Measurements from ENCODE around the gene LRPAP1.

LRPAP1 gene

GRCh38 chr4:3483471-3483921 is 48.7 kb downstream of the LRPAP1 start:
- DNase-seq: no peak

GRCh38 chr4:3482707-3483106 is 49.5 kb downstream of the LRPAP1 start:
- no peak for DNase-seq

- no peak for DNase-seq
Measured at GRCh38 chr4:3481783-3482393, 50.3 kb downstream of the LRPAP1 start.

- no peak for DNase-seq
Measured at GRCh38 chr4:3481113-3481531, 51.1 kb downstream of the LRPAP1 start.

- DNase-seq: peak; percentile 69
Measured at GRCh38 chr4:3480528-3481112, 51.6 kb downstream of the LRPAP1 start.

- no peak for DNase-seq
Measured at GRCh38 chr4:3479358-3480101, 52.7 kb downstream of the LRPAP1 start.

GRCh38 chr4:3478446-3479357 is 53.5 kb downstream of the LRPAP1 start:
- DNase-seq: no peak

- DNase-seq: no peak
Measured at GRCh38 chr4:3477750-3478430, 54.3 kb downstream of the LRPAP1 start.

- no peak for DNase-seq
Measured at GRCh38 chr4:3476936-3477749, 55.1 kb downstream of the LRPAP1 start.

GRCh38 chr4:3476341-3476747 is 55.9 kb downstream of the LRPAP1 start:
- DNase-seq: no peak

- DNase-seq: no peak
Measured at GRCh38 chr4:3475713-3476260, 56.4 kb downstream of the LRPAP1 start.

GRCh38 chr4:3475041-3475712 is 57.0 kb downstream of the LRPAP1 start:
- no peak for DNase-seq

GRCh38 chr4:3473996-3474765 is 58.0 kb downstream of the LRPAP1 start:
- DNase-seq: no peak

GRCh38 chr4:3473181-3473950 is 58.9 kb downstream of the LRPAP1 start:
- no peak for DNase-seq

GRCh38 chr4:3472411-3473141 is 59.6 kb downstream of the LRPAP1 start:
- no peak for DNase-seq

- DNase-seq: no peak
Measured at GRCh38 chr4:3471886-3472285, 60.3 kb downstream of the LRPAP1 start.

- no peak for DNase-seq
Measured at GRCh38 chr4:3471098-3471760, 61.0 kb downstream of the LRPAP1 start.
